HEK293T (cell line): Measurements from ENCODE around the gene ALKBH5.

Experiments used
- CTCF ChIA-PET: fragments of 350-600 bp; formaldehyde crosslinking; extraction: SDS; loops from one replicate; lab custom pipeline; 2021; ENCODE audit warnings: antibody characterized with exemption, inconsistent platforms; lab: Yijun Ruan, JAX
- POLR2A ChIA-PET: fragments of 350-600 bp; formaldehyde crosslinking; extraction: SDS; loops from one replicate; lab custom pipeline; 2020; ENCODE audit warnings: antibody characterized with exemption, inconsistent platforms; lab: Yijun Ruan, JAX
- DNase-seq: peaks from one replicate; pipeline ENCODE4 v3.0.0; 2012; ENCODE audit warnings: mixed read lengths; ENCODE audit errors: extremely low spot score
- ARNT ChIP-seq: fragments of 450-650 bp; IDR thresholded peaks from 2 replicates; pipeline ENCODE4 v1.6.1; 2017; ENCODE audit warnings: mild to moderate bottlenecking
- BHLHE40 ChIP-seq: fragments of 450-650 bp; IDR thresholded peaks from 2 replicates; pipeline ENCODE4 v1.6.1; 2016; ENCODE audit warnings: mild to moderate bottlenecking, moderate library complexity, borderline replicate concordance
- CTBP1 ChIP-seq: fragments of 450-650 bp; IDR thresholded peaks from 2 replicates; pipeline ENCODE4 v1.6.1; 2016; ENCODE audit warnings: borderline replicate concordance
- ELF4 ChIP-seq: fragments of 450-650 bp; IDR thresholded peaks from 2 replicates; pipeline ENCODE4 v1.6.1; 2017; ENCODE audit warnings: antibody characterized with exemption
- FOXA1 ChIP-seq: fragments of 450-650 bp; IDR thresholded peaks from 2 replicates; pipeline ENCODE4 v1.6.1; 2016; ENCODE audit warnings: mild to moderate bottlenecking
- FOXK2 ChIP-seq: fragments of 450-650 bp; IDR thresholded peaks from 2 replicates; pipeline ENCODE4 v1.6.1; 2016; ENCODE audit warnings: mild to moderate bottlenecking
- FOXM1 ChIP-seq: fragments of 450-650 bp; IDR thresholded peaks from 2 replicates; pipeline ENCODE4 v1.6.1; 2017; ENCODE audit warnings: mild to moderate bottlenecking, borderline replicate concordance
- HDGF ChIP-seq: fragments of 450-650 bp; IDR thresholded peaks from 2 replicates; pipeline ENCODE4 v1.6.1; 2017; ENCODE audit warnings: antibody characterized with exemption, borderline replicate concordance
- L3MBTL2 ChIP-seq: fragments of 450-650 bp; conservative IDR thresholded peaks from 2 replicates; pipeline ENCODE4 v1.6.1; 2016; ENCODE audit warnings: mild to moderate bottlenecking
- LEF1 ChIP-seq: fragments of 450-650 bp; IDR thresholded peaks from 2 replicates; pipeline ENCODE4 v1.6.1; 2017; ENCODE audit warnings: mild to moderate bottlenecking, borderline replicate concordance
- NFRKB ChIP-seq: fragments of 450-650 bp; IDR thresholded peaks from 2 replicates; pipeline ENCODE4 v1.6.1; 2016; ENCODE audit warnings: mild to moderate bottlenecking, moderate library complexity
- SP1 ChIP-seq: fragments of 450-650 bp; IDR thresholded peaks from 2 replicates; pipeline ENCODE4 v1.6.1; 2017
- SUZ12 ChIP-seq: fragments of 450-650 bp; IDR thresholded peaks from 2 replicates; pipeline ENCODE4 v1.6.1; 2016; ENCODE audit warnings: mild to moderate bottlenecking
- TARDBP ChIP-seq: fragments of 450-650 bp; IDR thresholded peaks from 2 replicates; pipeline ENCODE4 v1.6.1; 2016
- ZNF384 ChIP-seq: fragments of 450-650 bp; IDR thresholded peaks from 2 replicates; pipeline ENCODE4 v1.6.1; 2016
- TF ChIP-seq, protein P1 (sequence below): fragments of 450-650 bp; IDR thresholded peaks from 2 replicates; pipeline ENCODE4 v1.6.1; 2016

ALKBH5 gene

DNA sequence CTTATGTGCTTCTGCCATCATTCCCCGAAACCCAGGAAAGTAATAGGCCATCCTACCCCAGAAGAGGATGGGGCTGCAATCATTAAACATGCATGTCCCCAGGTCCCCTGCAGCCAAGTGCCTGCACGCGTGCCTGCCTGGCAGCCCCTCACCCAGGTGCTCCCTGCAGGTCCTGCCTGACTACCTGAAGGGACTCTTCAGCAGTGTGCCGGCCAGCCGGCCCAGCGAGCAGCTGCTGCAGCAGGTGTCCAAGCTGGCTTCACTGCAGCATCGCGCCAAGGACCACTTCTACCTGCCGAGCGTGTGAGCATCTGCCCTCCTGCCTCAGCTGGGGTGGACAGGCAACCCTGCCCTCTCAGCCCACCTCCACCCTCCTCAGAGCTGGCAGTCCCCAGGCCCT is 16.2 kb upstream of the ALKBH5 start:
- TF ChIP-seq LEF1 = no peak
- TF ChIP-seq TARDBP = no peak
- no peak for TF ChIP-seq SUZ12
- no peak for TF ChIP-seq L3MBTL2
- TF ChIP-seq ARNT = no peak
- TF ChIP-seq, protein P1, sequence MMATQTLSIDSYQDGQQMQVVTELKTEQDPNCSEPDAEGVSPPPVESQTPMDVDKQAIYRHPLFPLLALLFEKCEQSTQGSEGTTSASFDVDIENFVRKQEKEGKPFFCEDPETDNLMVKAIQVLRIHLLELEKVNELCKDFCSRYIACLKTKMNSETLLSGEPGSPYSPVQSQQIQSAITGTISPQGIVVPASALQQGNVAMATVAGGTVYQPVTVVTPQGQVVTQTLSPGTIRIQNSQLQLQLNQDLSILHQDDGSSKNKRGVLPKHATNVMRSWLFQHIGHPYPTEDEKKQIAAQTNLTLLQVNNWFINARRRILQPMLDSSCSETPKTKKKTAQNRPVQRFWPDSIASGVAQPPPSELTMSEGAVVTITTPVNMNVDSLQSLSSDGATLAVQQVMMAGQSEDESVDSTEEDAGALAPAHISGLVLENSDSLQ = no peak
- TF ChIP-seq FOXK2 = no peak
- TF ChIP-seq ZNF384 = no peak
- TF ChIP-seq NFRKB = no peak
- no peak for TF ChIP-seq HDGF
- no peak for TF ChIP-seq CTBP1
- no peak for TF ChIP-seq SP1
- no peak for TF ChIP-seq FOXA1
- no peak for DNase-seq
- ChIA-PET CTCF (interaction anchor here (1.0 kb wide), 1 partner anchor 81 kb away, joined by 3 read pairs; no protein-coding TSS in a partner anchor), POLR2A (interaction anchor here (1.0 kb wide), 1 partner anchor 16 kb away, joined by 4 read pairs; the partner anchor contains the start of gene ALKBH5)

DNA sequence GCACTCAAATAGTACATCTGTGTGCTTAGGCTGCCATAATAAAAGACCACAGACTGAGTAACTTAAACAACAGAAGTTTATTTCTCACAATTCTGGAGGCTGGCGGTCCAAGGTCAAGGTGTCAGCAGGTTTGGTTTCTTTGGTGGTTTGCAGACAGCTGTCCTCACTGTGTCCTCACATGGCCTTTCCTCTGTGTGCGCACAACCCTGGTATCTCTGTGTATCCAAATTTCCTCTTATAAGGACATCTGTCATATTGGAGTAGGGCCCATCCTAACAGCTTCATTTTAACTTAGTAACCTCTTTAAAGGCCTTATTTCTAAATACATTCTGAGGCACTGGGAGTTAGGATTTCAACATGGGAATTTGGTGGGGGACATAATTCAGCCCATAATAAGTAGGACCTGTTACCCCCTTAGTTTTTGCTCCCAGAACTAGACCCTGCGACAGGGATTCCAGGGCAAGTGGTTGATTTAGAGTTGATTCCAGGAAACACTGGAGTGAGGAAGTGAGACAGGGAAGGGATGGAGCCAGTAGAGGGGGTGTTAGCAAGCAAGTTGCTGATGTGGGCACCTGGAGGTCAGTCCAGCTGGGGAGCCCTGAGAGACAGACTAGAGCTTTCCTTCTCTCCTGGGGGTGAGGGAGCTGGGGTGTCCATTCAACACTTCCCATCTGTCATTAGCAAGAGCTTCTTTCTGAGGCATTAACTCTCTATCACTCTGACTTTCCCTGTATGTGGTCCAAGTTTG is 10.9 kb upstream of the ALKBH5 start:
- ChIA-PET POLR2A (interaction anchor here (5.4 kb wide), 1 partner anchor 10 kb away, joined by 57 read pairs; the partner anchor contains the start of gene ALKBH5), CTCF (interaction anchor here (0.5 kb wide), 1 partner anchor 1558 kb away, joined by 4 read pairs; no protein-coding TSS in a partner anchor)
- DNase-seq = no peak
- TF ChIP-seq, protein P1 = no peak

DNA sequence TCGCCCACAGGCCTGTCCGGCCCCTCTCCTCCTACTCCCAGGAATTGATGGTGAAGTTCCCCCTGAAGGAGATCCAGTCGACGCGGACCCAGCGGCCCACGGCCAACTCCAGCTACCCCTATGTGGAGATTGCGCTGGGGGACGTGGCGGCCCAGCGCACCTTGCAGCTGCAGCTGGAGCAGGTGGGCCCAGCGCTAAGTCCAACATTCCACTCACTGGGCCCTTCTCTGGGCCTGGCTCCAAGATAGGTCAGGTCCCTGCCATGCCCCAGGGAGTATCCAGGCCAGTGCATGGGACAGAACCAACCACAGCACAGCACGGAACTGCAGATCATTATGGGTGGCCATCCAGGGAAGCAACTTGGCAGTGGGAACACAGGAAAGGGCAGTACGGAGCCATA is 9.9 kb upstream of the ALKBH5 start:
- TF ChIP-seq FOXM1 (no peak), SP1 (no peak), NFRKB (no peak), HDGF (no peak), LEF1 (no peak)
- TF ChIP-seq, protein P1 = no peak
- POLR2A ChIA-PET = interaction anchor here (1.4 to 5.4 kb wide), 2 partner anchors 9 kb away, joined by 3 to 57 read pairs; partner anchors contain the start of gene ALKBH5
- DNase-seq = no peak
- CTCF ChIA-PET = no interaction called here

DNA sequence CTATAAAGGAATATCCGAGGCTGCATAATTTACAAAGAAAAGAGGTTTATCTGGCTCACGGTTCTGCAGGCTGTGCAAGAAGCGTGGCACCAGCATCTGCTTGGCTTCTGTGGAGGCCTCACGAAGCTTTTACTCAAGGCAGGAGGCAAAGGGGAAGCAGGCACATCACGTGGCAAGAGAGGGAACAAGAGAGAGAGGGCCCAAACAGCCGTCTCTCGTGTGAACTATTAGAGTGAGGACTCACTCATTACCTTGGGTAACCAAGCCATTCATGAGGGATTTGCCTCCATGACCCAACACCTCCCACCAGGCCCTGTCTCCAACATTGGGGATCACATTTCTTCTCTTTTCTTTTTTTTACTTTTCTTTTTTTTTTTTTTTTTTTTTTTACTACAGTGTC is 7.5 kb upstream of the ALKBH5 start:
- CTCF ChIA-PET = no interaction called here
- DNase-seq = no peak
- POLR2A ChIA-PET = no interaction called here
- TF ChIP-seq ELF4 (no peak), ARNT (no peak), HDGF (no peak), FOXA1 (no peak), LEF1 (no peak), BHLHE40 (no peak)

DNA sequence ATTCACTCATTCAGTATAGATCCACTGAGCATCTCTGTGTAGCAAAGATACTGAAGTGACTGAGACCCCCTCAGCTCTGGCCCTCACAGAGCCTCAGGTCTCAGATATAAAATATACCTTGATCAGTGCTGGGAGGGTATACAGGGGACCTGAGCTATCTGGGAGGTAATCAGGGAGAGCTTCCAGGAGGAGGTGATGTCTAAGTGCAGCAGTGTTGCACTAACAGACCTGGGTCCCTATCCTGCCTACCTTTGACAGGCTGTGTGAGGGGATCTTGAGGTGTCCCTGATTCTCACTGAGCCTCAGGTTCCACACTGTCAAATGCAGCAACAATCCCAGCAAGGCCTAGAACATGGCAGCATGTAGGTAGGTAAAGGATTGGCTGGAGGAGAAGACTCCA is 6.5 kb upstream of the ALKBH5 start:
- no peak for DNase-seq
- ChIA-PET POLR2A (no interaction called here), CTCF (no interaction called here)
- TF ChIP-seq TARDBP (no peak), NFRKB (no peak), ARNT (no peak), SP1 (no peak)
- TF ChIP-seq, protein P1 = no peak

DNA sequence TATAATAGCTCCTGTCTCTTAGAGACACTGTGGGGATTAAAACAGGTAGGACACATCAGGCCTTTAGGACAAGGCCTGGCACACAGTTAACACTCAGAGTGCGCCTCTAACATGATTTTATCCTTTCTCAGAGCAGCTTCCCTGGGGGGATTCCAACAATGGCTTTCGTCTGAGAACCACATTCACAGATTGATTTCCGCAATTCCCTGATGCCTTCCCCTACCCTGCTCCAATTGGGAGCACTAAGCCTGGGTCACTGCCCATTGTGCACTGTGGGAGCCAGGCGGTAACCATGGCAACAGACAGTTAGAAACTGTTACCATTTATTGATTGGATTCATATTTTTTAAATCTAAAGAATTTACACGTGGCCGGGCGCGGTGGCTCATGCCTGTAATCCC is 5.9 kb upstream of the ALKBH5 start:
- ChIA-PET POLR2A (no interaction called here), CTCF (interaction anchor here (0.6 kb wide), 1 partner anchor 595 kb away, joined by 3 read pairs; no protein-coding TSS in a partner anchor)
- TF ChIP-seq L3MBTL2 (no peak), FOXA1 (no peak), FOXM1 (no peak), SUZ12 (no peak), ZNF384 (no peak), FOXK2 (no peak), ELF4 (no peak), HDGF (no peak), SP1 (no peak), NFRKB (no peak)
- TF ChIP-seq, protein P1 = no peak
- no peak for DNase-seq
